ENCODE results near the gene LRRC8D. TPM values are rescaled to one million over a fixed set of nuclear protein-coding genes. Genes with fewer than 3 reads are reported as not detected.

The LRRC8D gene
- polyA plus RNA-seq, 3 donors, result 28.0 to 43.8 (median 42.9) TPM

DNA sequence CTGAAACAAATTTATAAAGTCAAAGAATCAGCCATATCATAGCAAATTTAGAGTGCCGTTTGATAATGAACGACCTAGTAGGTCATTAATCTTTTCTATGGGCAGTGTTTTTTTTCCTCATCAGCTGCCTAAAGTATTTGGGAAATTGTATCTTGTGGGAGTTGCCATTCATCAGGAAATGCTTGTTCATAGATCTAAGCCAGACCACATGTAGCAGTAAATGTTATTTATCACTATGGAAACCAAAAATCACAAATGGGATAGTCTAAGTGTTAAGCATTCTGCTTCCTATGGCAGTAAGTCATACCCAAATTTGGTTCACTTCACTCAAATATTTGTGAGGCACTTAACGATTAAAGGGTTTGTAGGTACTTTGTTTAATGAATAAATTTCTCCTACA, 52.9 kb downstream of the LRRC8D start:
- TF ChIP-seq, protein P1, sequence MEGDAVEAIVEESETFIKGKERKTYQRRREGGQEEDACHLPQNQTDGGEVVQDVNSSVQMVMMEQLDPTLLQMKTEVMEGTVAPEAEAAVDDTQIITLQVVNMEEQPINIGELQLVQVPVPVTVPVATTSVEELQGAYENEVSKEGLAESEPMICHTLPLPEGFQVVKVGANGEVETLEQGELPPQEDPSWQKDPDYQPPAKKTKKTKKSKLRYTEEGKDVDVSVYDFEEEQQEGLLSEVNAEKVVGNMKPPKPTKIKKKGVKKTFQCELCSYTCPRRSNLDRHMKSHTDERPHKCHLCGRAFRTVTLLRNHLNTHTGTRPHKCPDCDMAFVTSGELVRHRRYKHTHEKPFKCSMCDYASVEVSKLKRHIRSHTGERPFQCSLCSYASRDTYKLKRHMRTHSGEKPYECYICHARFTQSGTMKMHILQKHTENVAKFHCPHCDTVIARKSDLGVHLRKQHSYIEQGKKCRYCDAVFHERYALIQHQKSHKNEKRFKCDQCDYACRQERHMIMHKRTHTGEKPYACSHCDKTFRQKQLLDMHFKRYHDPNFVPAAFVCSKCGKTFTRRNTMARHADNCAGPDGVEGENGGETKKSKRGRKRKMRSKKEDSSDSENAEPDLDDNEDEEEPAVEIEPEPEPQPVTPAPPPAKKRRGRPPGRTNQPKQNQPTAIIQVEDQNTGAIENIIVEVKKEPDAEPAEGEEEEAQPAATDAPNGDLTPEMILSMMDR (IDR thresholded peaks at IDR 0.05), result no peak
- H3K27me3 Mint-ChIP-seq (ENCODE audit: low read depth in 3 of 3), result no peaks in the 10 kb centered on the region
- Histone ChIP-seq H3K27me3 (ENCODE audit: control insufficient read depth in 2 of 2, insufficient read depth in 2 of 2, low read length in 2 of 2) (no peaks in the 10 kb centered on the region), H3K79me2 (ENCODE audit: insufficient read depth, low read length) (peaks cover 97% of the 10 kb centered on the region), H3K9ac (ENCODE audit: insufficient read depth, low read length, poor library complexity, severe bottlenecking) (no peak overlapping the region), H3K4me2 (replicated peaks; ENCODE audit: extremely low read depth, low read length, poor library complexity, severe bottlenecking) (no peak overlapping the region), H3K4me3 (replicated peaks in 1 of 3; ENCODE audit: low read depth in 2 of 3, low read length in 3 of 3) (no peak overlapping the region), H4K20me1 (ENCODE audit: insufficient read depth, low read length) (peaks cover 100% of the 10 kb centered on the region), H3K36me3 (replicated peaks in 1 of 2; ENCODE audit: control insufficient read depth in 1 of 2, insufficient read depth in 2 of 2, low read length in 2 of 2) (peaks cover 30 to 89% of the 10 kb centered on the region in 2 donors), H3K27ac (ENCODE audit: low read depth in 1 of 2, low read length in 2 of 2) (peak overlapping the region in 1 of 2 donors; percentile 33), H3K4me1 (ENCODE audit: control insufficient read depth in 1 of 2, insufficient read depth in 2 of 2, low read length in 2 of 2) (no peaks in the 10 kb centered on the region), H2AFZ (ENCODE audit: insufficient read depth, low read depth, low read length, poor library complexity, severe bottlenecking) (no peak overlapping the region), H3K9me3 (replicated peaks in 1 of 2; ENCODE audit: control insufficient read depth in 1 of 2, insufficient read depth in 1 of 2, low read length in 2 of 2) (no peaks in the 10 kb centered on the region)
- intact Hi-C loops (cut with micrococcal nuclease), result no loop called here
- H3K4me1 Mint-ChIP-seq, result peaks cover 1% of the 10 kb centered on the region
- WGBS (ENCODE audit: insufficient coverage), result no CpG with 5 or more reads among the region's 3 CpGs
- H3K27ac Mint-ChIP-seq, result peak overlapping the region in 2 of 7 donors; percentile 9 to 66
- no peak overlapping the region for H3K4me3 Mint-ChIP-seq
- peaks cover 0 to 4% (median 0%) of the 10 kb centered on the region in 7 donors for H3K9me3 Mint-ChIP-seq
- peak in 2 of 3 donors; percentile 3 to 4 for DNase-seq
- peaks cover 36 to 53% of the 10 kb centered on the region in 2 donors for H3K36me3 Mint-ChIP-seq

DNA sequence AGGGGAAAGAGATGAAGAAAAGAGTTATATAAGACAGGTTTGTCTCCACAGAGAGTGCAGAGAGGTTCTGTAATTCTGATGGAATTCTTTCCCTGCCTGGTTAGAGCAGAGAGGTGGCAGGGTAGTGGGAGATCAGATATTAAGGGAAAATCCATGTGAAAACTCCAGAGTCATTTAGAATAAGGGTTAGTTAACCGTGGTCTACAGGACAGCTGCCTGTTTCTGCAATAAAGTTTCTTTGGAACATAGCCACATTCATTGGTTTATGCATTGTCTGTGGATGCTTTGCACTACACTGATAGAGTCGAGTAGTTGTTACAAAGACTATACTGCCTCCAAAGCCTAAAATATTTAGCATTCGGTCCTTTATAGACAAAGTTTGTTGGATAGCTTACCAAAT, 55.6 kb downstream of the LRRC8D start:
- Mint-ChIP-seq H3K4me3 (no peak overlapping the region), H3K27ac (peak overlapping the region in 3 of 7 donors; percentile 28 to 79 (median 68)), H3K36me3 (peaks cover 22 to 45% of the 10 kb centered on the region in 2 donors), H3K9me3 (peaks cover 5 to 8% (median 6%) of the 10 kb centered on the region in 7 donors), H3K27me3 (ENCODE audit: low read depth in 3 of 3) (no peaks in the 10 kb centered on the region), H3K4me1 (peaks cover 5% of the 10 kb centered on the region)
- H3K79me2 ChIP-seq (ENCODE audit: insufficient read depth, low read length), result peaks cover 97% of the 10 kb centered on the region
- TF ChIP-seq, protein P1 (IDR thresholded peaks at IDR 0.05), result no peak
- no peak overlapping the region for H2AFZ ChIP-seq (ENCODE audit: insufficient read depth, low read depth, low read length, poor library complexity, severe bottlenecking)
- no peak overlapping the region for H3K27ac ChIP-seq (ENCODE audit: low read depth in 1 of 2, low read length in 2 of 2)
- H3K4me2 ChIP-seq (replicated peaks; ENCODE audit: extremely low read depth, low read length, poor library complexity, severe bottlenecking), result no peak overlapping the region
- H3K36me3 ChIP-seq (replicated peaks in 1 of 2; ENCODE audit: control insufficient read depth in 1 of 2, insufficient read depth in 2 of 2, low read length in 2 of 2), result peaks cover 13 to 74% of the 10 kb centered on the region in 2 donors
- no peak overlapping the region for H3K9ac ChIP-seq (ENCODE audit: insufficient read depth, low read length, poor library complexity, severe bottlenecking)
- DNase-seq, result no peak
- peaks cover 2 to 7% of the 10 kb centered on the region in 2 donors for H3K9me3 ChIP-seq (replicated peaks in 1 of 2; ENCODE audit: control insufficient read depth in 1 of 2, insufficient read depth in 1 of 2, low read length in 2 of 2)
- intact Hi-C loops (cut with micrococcal nuclease), result no loop called here
- peaks cover 91% of the 10 kb centered on the region for H4K20me1 ChIP-seq (ENCODE audit: insufficient read depth, low read length)
- no peaks in the 10 kb centered on the region for H3K4me1 ChIP-seq (ENCODE audit: control insufficient read depth in 1 of 2, insufficient read depth in 2 of 2, low read length in 2 of 2)
- no peak overlapping the region for H3K4me3 ChIP-seq (replicated peaks in 1 of 3; ENCODE audit: low read depth in 2 of 3, low read length in 3 of 3)
- no CpG with 5 or more reads among the region's 3 CpGs for WGBS (ENCODE audit: insufficient coverage)
- H3K27me3 ChIP-seq (ENCODE audit: control insufficient read depth in 2 of 2, insufficient read depth in 2 of 2, low read length in 2 of 2), result no peaks in the 10 kb centered on the region
